ENCODE results near the gene EFEMP1.

DNA sequence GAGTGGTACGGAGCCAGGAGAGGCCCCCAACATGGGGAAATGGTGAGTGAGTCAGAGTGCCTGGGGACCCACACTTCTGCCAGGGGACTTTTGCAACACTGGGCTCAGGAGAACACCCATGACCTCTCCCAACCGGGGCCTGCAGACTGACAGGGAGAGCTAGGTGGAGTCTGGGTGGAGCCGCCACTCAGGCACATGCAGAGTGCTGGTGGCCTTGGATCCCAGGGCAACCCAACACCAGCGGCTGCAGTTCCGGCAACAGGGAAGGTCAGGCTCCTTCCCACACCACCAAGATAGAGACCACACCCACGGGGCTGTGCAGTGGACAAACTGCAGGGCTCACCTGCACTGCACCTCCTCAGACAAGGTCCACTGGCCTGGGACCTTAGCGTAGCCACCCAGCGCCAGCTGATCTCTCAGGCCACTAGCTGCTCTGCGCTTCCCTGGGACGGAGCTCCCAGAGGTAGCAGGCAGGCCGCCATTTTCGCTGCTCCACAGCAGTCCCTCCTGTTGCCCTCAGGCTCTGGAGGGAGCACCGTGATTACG is 99.0 kb downstream of the EFEMP1 start:
- no peak for TF ChIP-seq CTCF (IDR thresholded peaks at IDR 0.05; ENCODE audit: low read depth, low read length, missing input control)
- no peak for TF ChIP-seq SP1 (IDR thresholded peaks at IDR 0.05)
- TF ChIP-seq ATF3 (IDR thresholded peaks at IDR 0.05), result no peak
- no peak for TF ChIP-seq JUND (IDR thresholded peaks at IDR 0.05)
